Measurements from ENCODE around the gene RAB17.

The RAB17 gene

GRCh38 chr2:237617587-237617982 lies 27.1 kb upstream of the RAB17 start:
- H3K36me3 ChIP-seq (ENCODE audit: control insufficient read depth, insufficient read depth, low read length): no peaks in the 10 kb centered on the region
- DNase-seq (ENCODE audit: extremely low read depth, insufficient read length): no peak
- H3K27me3 ChIP-seq (replicated peaks; ENCODE audit: control insufficient read depth, insufficient read depth, low read length): no peaks in the 10 kb centered on the region; the same call in 1 of the 2 replicates
- H3K4me3 ChIP-seq (replicated peaks; ENCODE audit: low read depth, low read length): no peak overlapping the region
- no peak for TF ChIP-seq CTCF (IDR thresholded peaks at IDR 0.05; ENCODE audit: insufficient read depth, low read length, poor library complexity, severe bottlenecking)

- no peak for DNase-seq (ENCODE audit: extremely low read depth, insufficient read length)
Measured at GRCh38 chr2:237616734-237617586, 26.4 kb upstream of the RAB17 start.

DNA sequence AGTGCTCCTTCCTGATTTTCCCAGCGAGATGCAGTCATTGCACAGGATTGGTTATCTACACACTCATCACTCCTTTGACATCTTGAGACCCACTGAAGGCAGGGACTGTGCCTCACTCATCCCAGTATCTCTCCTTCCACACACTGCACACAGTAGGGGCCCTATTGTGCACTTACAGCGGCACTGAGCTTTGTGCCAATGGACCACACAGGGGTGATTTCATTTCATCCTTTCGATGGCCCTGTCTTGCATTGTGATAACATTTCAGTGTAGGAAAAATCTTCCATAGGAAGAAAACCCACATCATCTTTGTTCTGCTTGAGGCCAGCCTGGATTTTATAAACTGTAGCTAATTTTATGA lies 25.8 kb upstream of the RAB17 start:
- TF ChIP-seq CTCF (IDR thresholded peaks at IDR 0.05; ENCODE audit: insufficient read depth, low read length, poor library complexity, severe bottlenecking): no peak
- Histone ChIP-seq H3K4me3 (replicated peaks; ENCODE audit: low read depth, low read length) (no peak overlapping the region), H3K27me3 (replicated peaks; ENCODE audit: control insufficient read depth, insufficient read depth, low read length) (no peaks in the 10 kb centered on the region; the same call in 1 of the 2 replicates), H3K36me3 (ENCODE audit: control insufficient read depth, insufficient read depth, low read length) (no peaks in the 10 kb centered on the region)
- no peak for DNase-seq (ENCODE audit: extremely low read depth, insufficient read length)

More at GRCh38 chr2:237616734-237617586, 26.4 kb upstream of the RAB17 start:
- Histone ChIP-seq H3K27me3 (replicated peaks; ENCODE audit: control insufficient read depth, insufficient read depth, low read length) (no peaks in the 10 kb centered on the region; the same call in 1 of the 2 replicates), H3K36me3 (ENCODE audit: control insufficient read depth, insufficient read depth, low read length) (no peaks in the 10 kb centered on the region), H3K4me3 (replicated peaks; ENCODE audit: low read depth, low read length) (no peak overlapping the region)
- TF ChIP-seq CTCF (IDR thresholded peaks at IDR 0.05; ENCODE audit: insufficient read depth, low read length, poor library complexity, severe bottlenecking): no peak

DNA sequence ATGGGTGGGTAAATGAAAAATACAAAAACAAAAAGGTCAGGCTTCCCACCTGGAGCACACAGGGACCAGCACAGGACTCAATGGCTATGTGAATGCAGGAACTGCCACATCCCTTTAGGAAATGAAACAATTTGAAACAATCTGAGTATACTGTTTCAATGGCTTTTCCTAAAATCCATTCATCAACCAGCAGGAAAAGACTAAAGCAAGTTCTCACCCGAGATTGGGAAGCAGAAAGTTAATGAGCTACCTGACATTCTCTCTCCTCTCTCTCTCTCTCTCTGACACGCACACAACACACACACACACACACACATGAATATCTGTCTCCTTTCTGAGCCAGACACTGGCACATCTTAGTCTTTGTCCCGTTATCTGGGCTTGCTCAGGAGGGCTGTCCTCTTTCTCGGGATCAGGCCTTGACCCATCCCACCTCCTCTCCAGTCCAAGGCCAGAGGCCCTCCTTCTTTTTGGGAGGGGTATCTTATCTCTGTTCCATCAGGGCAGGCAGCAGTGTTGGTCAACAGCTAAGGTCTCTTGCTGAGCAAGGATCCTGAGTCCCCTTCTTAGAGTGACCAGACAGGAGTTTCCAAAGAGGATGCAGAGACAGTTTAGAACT lies 25.2 kb upstream of the RAB17 start:
- no peak for DNase-seq (ENCODE audit: extremely low read depth, insufficient read length)
- no peaks in the 10 kb centered on the region for H3K36me3 ChIP-seq (ENCODE audit: control insufficient read depth, insufficient read depth, low read length)
- no peaks in the 10 kb centered on the region; the same call in 1 of the 2 replicates for H3K27me3 ChIP-seq (replicated peaks; ENCODE audit: control insufficient read depth, insufficient read depth, low read length)
- H3K4me3 ChIP-seq (replicated peaks; ENCODE audit: low read depth, low read length): no peak overlapping the region
- TF ChIP-seq CTCF (IDR thresholded peaks at IDR 0.05; ENCODE audit: insufficient read depth, low read length, poor library complexity, severe bottlenecking): no peak

DNA sequence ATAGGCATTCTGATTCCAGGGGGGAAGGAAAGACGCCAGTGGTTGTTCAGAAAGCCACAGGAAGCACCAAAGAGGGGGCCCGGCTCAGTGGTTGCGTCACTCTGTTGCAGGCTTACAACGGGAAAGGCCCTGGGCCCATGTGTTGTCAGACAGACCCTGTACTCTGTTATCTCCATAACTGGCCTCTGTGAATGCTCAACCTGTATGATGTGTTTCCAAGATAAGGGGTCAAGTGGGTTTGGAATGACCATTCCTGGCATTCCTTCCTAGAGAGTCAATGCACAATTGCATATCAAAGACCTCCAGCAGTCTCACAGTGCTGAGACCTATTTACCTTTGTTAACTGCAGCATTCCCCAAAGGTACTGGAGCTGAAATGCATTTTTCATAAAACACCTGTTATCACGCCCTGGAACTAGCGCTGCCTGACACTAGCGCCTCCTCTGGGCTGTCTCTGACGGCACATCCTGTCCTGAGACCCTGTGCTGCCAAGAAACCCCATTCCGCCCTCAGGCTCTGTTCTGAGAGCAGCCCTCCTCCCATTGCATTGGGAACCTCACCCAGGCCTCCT lies 23.7 kb upstream of the RAB17 start:
- Histone ChIP-seq H3K36me3 (ENCODE audit: control insufficient read depth, insufficient read depth, low read length) (no peaks in the 10 kb centered on the region), H3K27me3 (replicated peaks; ENCODE audit: control insufficient read depth, insufficient read depth, low read length) (no peaks in the 10 kb centered on the region; the same call in 1 of the 2 replicates), H3K4me3 (replicated peaks; ENCODE audit: low read depth, low read length) (no peak overlapping the region)
- no peak for DNase-seq (ENCODE audit: extremely low read depth, insufficient read length)
- TF ChIP-seq CTCF (IDR thresholded peaks at IDR 0.05; ENCODE audit: insufficient read depth, low read length, poor library complexity, severe bottlenecking): peak; percentile 16

Measured in GM06990 (cell line).